SK-N-DZ (cell line): Measurements from ENCODE around the gene LARP4.
A peak's percentile ranks its signal among the peaks of the same experiment; 100 is the strongest.
"Not testable (repeated sequence)": the region's sequence is repeated elsewhere in the genome, so short reads cannot be mapped to it uniquely, and the experiment has no call there.

Source experiments
- DNase-seq: peaks from one replicate; pipeline ENCODE4 v3.0.0-alpha.2; 2015; ENCODE audit warnings: low spot score

The LARP4 gene

GRCh38 chr12:50477241-50477832, 76.7 kb downstream of the LARP4 start:
- DNase-seq: no peak

GRCh38 chr12:50482571-50482970, 81.9 kb downstream of the LARP4 start:
- DNase-seq: no peak

- DNase-seq: no peak
Observed at GRCh38 chr12:50483488-50483887, 82.8 kb downstream of the LARP4 start.

DNA sequence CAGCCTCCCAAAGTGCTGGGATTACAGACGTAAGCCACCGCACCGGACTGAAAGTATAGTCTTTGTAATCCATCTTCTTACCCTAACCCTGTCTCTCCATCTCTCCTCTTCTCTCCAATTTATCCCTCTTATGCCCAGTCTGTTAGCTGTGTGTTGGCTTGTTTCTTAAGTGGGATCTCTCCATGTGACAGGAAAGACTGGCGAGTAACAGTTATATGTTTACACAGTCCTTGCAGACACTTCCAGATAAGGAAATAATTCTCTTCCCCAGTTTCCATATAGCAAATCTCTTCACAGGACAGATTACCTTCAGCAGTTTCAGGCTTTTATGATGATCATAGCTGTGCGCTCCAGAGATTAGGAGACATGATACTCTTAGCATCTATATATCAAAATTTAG, 88.1 kb downstream of the LARP4 start:
- DNase-seq: no peak

DNA sequence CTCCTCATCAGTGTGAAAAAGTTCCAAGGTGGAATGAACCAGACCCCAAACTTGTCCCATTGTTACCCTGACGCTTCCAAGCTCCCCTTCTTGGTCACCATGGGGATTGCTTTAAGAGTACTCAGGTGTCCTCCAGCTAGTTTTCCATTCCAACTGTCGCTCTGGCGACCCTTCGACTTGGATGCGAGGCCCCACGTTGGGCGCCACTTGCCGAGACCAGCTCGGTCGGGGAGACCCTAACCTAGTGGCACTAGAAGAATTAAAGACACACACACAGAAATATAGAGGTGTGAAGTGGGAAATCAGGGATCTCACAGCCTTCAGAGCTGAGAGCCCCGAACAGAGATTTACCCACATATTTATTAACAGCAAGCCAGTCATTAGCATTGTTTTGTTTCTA, 97.4 kb downstream of the LARP4 start:
- not testable (repeated sequence) for DNase-seq

- peak; percentile 91 for DNase-seq
Observed at GRCh38 chr12:50504798-50505674, 104.4 kb downstream of the LARP4 start, which contains the start of gene DIP2B. DIP2B (plus strand) TSS chr12:50504985; CDS start chr12:50505141, 156 bp downstream.

DNA sequence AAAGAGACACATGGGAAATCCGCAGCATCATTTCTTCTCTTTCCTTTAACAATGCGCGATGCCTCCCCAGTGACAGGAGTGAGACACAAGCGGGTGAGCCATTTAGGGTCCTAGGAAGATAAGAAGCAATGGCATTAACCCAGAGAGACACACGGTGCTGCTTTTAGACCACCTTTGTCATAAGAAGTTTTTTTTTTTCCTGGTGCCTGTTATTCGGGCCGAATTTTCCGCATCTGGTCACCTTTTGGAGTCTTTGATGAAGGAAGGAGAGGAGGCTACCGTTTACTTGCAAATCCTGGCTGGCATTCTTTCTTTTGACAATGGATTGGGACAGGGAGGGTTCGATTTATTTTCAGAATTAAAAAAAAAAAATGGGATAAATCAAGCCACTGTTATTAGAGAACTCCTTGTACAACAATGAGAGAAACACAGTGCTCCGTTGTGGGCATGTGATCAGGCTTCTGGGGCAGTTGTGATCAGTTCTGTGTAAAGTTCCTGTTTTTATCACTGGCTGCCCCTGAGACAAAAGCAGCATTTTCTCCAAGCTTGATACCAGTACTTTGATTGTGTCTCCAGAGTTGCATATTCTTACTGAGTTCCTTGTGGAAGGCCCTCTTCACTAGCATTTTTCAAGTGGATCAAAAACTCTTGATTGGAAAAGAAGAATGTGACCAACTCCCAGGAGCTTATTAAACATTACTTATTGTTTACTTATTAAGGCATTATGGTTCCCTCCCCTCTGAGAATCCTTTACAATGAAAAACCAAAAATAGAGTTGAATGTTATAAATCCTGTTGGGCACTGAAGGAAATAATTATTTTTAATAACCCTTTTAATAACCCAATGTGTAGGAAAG, 105.2 kb downstream of the LARP4 start:
- DNase-seq: peak; percentile 36

- no peak for DNase-seq
Observed at GRCh38 chr12:50506753-50507473, 106.2 kb downstream of the LARP4 start.

DNA sequence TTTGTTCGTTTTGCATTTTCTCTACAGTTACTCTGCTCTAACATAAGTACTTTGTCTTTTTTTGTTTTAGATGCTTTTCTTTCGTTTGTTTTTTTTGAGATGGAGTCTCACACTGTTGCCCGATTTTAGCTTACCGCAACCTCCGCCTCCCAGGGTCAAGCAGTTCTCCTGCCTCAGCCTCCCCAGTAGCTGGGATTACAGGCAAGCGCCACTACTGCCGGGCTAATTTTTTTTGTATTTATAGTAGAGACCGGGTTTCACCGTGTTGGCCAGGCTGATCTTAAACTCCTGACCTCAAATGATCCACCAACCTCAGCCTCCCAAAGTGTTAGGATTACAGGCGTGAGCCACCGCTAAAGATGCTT, 106.8 kb downstream of the LARP4 start:
- DNase-seq: no peak

- DNase-seq: no peak
Observed at GRCh38 chr12:50507930-50508329, 107.2 kb downstream of the LARP4 start.

DNA sequence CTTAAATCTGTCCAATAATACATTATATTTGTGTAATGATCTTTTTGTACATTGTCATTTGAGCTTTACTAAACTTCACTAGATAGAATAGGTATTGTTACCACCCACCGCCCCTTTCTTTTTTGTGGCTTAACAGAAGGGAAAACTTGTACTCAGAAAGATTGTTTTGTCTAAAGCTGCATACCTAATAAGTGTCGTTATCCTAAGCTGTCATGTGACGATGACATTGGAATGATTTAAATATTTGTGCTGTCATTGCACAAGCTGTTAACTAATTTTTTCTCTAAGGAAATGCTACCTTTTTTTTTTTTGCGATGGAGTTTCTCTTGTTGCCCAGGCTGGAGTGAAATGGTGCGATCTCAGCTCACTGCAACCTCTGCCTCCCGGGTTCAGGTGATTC, 107.7 kb downstream of the LARP4 start:
- DNase-seq: no peak

DNA sequence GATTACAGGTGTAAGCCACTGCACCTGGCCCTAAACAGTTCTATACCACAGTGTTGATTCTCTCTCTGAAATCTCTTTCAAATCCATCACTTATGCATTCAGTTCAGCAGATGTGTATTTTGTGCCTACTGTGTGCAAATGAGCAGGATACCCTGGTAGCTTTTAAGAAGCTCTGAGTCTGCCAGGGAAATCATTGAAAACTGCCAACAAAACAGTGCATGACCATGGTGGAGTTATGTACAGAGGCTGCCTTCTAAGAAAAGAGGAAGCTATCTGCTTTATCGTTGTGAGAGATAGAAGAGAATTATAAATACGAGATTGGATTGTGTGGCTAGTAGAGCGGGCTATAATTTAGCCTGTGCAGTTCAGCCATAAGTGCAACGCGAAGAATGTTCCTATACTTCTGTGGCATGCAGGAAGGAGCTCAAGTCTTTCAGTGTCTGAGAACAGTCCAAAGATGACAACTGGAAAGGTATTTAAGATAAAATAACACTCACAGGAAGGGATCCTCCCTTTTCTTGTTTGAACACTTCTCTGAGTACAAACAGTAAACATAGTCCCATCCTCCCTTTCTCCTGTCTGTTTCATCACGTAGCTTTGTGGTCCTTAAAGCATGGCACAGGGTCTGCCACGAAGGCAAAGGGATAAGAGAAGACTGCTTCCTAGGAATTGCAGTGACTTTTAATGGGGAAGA, 108.4 kb downstream of the LARP4 start:
- DNase-seq: no peak

GRCh38 chr12:50514526-50515276, 114.0 kb downstream of the LARP4 start:
- DNase-seq: no peak

- no peak for DNase-seq
Observed at GRCh38 chr12:50515587-50515986, 114.9 kb downstream of the LARP4 start.

DNA sequence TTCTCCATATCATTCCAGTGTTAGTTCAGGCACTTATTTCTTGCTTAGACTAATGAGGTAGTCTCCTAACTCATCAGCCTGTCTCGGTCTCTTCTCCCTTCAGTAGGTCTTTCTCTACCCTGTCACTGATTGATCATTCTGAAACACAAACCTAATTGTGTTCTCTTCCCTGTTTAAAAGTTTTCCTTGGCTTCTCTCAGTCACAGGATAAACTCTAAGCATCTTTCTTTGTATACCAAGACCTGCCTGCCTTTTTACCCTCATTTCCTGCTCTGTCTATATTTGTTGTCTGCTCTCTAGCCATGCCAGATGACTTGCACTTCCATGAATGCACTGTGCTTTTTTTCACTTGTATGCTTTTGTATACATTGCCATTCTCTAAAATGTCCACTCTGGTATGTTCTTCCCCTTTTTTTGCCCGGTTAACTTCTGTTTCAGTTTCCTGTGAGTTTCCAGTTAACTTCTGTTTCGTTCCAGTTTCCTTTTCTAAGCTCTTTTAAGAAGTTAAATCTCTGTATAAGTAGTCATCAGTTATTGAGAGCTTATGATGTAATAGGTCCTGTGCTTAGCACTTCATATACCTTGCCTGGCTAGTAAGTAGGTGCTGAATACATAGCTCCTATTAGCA, 116.8 kb downstream of the LARP4 start:
- DNase-seq: no peak

DNA sequence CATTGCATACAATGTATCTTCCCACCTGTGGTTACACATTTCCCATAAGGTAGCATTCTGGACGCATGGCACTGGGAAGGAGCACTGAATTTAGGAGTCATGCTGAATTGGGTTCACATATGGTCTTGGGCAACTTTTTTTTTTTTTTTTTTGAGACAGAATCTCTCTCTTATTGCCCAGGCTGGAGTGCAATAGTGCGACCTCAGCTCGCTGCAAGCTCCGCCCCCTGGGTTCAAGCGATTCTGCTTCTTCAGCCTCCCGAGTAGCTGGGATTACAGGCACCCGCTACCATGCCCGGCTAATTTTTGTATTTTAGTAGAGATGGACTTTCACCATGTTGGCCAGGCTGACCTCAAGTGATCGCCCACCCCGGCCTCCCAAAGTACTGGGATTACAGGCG, 117.4 kb downstream of the LARP4 start:
- no peak for DNase-seq

GRCh38 chr12:50519353-50519752, 118.7 kb downstream of the LARP4 start:
- no peak for DNase-seq

- no peak for DNase-seq
Observed at GRCh38 chr12:50520416-50521207, 119.9 kb downstream of the LARP4 start.

DNA sequence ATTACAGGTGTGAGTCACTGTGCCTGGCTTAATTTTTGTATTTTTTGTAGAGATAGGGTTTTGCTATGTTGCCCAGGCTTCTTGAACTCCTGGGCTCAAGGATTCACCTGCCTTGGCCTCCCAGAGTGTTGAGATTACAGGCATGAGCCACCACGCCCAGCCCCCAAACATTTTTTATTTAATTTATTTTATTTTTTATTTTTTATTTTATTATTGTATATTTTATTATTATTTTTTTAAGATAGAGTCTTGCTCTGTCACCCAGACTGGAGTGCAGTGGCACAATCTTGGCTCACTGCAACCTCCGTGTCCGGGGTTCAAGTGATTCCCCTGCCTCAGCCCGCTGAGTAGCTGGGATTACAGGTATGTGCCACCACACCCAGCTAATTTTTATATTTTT, 121.1 kb downstream of the LARP4 start:
- not testable (repeated sequence) for DNase-seq
